Measurements from ENCODE around the gene MIER2.
"Not testable (repeated sequence)": the region's sequence is repeated elsewhere in the genome, so short reads cannot be mapped to it uniquely, and the experiment has no call there.

Gene MIER2, protein sequence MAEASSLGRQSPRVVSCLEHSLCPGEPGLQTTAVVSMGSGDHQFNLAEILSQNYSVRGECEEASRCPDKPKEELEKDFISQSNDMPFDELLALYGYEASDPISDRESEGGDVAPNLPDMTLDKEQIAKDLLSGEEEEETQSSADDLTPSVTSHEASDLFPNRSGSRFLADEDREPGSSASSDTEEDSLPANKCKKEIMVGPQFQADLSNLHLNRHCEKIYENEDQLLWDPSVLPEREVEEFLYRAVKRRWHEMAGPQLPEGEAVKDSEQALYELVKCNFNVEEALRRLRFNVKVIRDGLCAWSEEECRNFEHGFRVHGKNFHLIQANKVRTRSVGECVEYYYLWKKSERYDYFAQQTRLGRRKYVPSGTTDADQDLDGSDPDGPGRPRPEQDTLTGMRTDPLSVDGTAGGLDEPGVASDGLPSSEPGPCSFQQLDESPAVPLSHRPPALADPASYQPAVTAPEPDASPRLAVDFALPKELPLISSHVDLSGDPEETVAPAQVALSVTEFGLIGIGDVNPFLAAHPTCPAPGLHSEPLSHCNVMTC

DNA sequence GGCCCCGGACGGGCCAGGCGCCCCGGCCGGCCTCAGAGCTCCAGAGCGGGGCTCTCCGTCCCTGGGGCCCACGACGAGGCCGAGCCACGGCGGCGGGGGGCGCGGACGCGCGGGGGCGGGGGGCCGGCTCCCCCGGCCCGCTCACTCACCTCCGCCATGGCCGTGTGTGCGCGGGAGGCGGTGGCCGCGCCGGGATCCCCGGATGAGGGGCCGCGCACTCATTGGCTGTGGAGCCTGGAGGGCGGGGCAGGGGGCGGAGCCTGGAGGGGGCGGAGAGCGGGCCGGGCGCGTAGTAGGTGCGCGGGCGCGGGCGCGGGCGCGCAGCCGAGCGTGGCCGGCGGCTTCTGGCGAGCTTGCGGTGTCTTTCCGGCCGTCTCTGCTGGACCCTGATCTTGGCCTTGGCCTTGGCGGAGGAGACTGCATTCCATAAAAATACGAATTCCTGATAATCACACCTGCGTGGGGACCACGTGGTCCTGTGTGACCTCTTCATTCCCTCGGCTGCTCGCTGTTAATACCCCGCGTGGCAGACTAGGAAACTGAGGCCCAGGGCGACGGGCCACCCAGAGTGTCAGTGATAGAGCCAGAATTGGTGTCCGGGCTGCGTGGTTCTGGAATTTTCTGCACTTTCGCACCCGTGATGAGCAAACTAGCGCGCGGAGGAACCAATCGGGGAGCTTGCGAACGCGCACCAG lies at the start of gene MIER2:
Gene MIER2 (minus strand): TSS at position 172 of the 695 bp plus-strand sequence. CDS start 14 bp downstream, at position 158.
- DNase-seq = peak; percentile 75

DNA sequence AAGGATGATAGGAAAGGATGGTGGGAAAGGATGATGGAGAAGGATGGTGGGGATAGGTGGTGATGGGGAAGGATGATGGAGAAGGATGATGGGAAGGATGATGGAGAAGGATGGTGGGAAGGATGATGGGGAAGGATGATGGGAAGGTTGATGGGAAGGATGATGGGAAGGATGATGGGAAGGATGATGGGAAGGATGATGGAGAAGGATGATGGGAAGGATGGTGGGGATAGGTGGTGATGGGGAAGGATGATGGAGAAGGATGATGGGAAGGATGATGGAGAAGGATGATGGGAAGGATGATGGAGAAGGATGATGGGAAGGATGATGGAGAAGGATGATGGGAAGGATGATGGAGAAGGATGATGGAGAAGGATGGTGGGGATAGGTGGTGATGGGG lies 49.0 kb upstream of the MIER2 start:
- not testable (repeated sequence) for DNase-seq

DNA sequence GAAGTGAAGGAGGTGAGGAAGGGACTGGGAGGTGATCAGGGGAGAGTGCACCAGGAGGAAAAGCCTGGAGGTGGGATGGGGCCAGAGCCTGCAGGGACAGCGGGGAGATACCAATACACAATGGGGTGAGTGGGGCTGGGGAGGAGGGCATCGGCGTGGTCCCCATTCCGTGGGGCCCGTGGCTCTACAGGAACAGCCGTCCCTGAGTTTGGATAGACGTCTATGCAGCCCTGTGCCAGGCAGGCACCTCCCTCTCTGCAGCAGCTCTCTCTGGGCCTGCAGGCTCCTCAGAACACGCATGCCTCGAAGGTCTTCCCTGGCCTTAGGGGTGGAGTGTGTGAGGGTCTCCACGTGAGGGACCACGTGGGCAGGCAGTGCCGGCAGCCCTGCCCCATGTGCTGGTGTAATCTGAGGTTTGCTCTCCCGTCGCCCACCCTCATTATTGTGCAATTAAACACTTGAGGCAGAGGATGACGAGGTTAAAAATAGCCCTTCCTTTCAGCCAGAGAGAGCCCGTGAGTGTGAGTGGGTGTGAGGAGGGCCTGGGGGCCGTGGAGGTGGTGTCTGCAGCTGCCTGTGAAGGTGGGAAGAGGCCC lies 47.9 kb upstream of the MIER2 start:
- no peak for DNase-seq

DNA sequence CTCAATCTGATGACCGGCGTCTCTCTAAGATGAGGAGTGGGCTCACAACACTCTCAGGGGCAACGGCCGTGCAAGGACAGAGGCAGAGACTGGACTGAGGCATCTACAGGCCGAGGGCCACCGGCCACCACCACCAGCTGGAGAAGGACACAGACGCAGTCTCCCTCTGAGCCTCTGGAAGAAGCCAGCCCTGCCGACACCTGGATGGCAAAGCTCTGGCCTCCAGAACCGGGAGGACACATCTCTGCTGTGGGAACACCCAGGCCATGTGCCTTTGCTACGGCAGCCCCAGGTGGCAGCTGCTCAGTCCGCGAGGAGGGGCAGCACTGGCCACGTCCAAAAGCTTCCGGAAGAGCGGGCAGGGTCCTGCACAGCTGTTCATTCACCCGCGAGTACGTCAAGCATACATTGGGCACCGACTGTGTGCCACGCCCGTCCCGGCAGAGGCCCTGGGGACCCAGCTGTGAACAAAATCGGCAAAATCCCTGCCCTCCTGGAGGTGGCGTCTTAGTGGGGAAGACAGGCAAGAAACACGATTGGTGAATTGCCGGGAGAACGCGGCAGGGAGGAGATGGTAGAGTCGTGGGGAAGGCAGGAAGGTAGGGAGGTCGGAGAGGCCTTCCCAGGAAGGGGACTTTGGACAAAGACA lies 47.3 kb upstream of the MIER2 start:
- no peak for DNase-seq

DNA sequence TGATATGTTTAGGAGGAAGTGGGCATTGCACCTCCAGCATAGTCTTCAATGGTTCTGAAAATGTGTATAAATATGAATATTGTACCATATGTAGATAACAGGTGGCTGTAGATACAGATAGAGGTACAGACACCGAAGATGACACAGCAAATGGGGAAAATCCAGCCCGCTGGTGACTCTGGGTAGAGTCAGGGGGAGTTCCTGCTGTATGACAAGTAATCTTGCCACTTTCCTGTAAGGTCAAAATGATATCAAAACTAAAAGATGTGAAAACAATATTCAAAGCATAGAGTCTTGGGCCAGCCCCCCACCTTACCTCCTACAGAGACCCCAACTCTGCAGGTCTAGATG lies 46.6 kb upstream of the MIER2 start:
- DNase-seq = no peak

DNA sequence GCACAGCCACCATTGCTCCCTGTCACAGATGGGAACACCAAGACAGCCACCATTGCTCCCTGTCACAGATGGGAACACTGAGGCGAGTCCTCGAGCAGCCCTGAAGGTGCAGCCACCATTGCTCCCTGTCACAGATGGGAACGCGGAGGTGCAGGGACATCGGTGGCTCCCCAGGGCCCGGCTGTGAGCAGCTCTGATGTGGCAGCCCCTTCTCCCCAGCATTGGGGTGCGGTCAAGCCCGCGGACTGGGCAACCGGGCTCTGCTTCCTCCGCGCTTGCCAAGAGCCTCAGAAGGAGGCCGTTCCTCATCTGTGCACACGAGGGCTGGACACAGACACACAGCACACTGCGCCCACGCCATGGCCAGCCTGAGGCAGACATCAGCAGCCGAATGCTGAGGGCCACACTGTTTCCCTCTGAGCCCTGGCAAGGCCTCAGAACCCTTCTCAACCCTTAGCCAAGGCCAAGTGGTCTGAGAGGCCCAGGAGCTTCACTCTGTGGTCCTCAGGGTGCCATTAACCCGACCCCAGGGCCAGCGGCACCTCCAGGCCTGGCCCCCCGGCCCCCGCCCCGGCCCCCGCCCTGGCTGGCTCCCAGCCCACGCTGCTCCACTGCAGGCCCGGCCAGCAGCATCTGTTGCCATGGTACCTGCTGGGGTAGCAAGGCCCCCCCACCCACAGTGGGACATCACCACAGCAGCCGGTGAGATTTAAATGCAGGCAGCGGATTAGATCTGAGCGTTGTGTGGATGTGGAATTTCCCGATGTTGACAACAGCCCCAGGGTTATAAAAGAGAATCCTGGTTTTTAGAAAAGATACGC lies 46.0 kb upstream of the MIER2 start:
- DNase-seq = no peak

DNA sequence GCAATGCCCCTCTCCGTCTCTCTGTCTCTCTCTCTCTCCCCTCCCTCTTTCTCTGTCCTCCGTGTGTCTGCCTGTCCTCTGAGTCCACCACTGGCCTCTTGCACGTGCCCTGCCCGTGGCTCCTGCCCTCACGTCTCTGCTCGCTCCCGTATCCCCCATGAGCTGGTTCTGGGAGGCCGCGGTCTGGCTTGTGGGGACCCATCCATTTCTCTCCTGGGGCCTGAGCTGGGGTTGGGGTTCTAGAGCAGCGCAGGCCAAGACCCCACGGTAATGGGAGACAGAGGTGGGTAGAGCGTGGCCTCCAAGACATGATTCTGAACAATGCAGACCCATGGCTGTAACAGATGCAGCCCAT lies 45.3 kb upstream of the MIER2 start:
- no peak for DNase-seq

DNA sequence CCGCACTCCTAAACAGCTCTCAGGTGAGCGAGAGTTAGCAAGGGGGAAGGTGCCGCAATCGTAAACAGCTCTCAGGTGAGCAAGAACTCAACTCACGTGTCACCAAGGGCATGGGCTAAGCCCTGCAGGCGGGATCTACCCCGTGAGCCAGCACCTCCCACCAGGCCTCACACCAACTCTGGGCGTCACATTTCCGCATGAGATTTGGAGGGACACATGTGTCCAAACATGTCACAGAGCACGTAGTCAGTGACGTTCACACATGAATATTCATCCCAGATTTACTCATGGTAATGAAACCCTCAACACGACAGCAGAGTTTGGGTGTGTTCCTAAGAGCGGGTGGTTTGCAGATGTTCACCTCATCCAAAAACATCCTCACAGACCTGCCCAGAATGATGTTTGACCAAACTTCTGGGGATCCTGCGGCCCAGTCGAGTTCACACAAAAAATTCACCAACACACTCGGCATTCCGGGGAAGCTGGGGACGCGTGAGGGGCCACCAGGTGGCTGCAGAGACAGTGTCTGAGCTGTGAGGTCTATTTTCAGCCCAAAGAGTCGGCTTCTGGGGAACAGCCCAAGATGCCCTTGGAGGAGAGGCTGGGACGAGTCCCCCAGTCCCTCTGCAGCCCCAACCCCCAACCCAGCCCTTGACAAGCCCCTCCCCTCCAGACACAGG lies 44.8 kb upstream of the MIER2 start:
- no peak for DNase-seq

DNA sequence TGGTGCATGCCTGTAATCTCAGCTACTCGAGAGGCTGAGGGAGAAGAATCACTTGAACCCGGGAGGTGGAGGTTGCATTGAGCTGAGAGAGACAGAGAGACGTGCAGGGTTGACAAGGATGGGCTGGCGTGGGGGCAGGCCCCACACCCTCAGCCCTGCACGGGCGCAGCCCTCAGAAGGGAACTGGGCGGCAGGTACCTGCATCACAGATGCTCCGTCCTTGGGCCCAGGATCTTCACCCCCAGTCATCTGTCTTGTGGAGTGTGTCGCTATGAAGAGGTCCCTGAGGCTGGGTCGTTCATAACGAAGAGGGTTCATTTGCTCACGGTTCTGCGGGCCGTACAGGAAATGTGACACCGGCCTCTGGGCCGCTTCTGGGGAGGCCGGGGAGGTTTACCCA lies 44.1 kb upstream of the MIER2 start:
- DNase-seq = no peak

DNA sequence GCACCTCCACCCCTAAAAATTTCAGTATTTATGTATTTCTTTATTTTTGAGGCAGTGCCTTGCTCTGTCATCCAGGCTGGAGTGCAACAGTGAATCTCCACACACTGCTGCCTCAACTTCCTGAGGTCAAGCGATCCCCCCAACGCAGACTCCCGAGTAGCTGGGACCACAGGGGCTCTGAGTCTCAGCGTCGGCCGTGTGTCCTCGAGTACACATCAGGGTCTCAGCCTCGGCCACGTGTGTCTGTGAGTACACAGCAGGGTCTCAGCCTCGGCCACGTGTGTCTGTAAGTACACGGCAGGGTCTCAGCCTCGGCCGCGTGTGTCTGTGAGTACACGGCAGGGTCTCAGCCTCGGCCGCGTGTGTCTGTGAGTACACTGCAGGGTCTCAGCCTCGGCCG lies 43.2 kb upstream of the MIER2 start:
- no peak for DNase-seq

DNA sequence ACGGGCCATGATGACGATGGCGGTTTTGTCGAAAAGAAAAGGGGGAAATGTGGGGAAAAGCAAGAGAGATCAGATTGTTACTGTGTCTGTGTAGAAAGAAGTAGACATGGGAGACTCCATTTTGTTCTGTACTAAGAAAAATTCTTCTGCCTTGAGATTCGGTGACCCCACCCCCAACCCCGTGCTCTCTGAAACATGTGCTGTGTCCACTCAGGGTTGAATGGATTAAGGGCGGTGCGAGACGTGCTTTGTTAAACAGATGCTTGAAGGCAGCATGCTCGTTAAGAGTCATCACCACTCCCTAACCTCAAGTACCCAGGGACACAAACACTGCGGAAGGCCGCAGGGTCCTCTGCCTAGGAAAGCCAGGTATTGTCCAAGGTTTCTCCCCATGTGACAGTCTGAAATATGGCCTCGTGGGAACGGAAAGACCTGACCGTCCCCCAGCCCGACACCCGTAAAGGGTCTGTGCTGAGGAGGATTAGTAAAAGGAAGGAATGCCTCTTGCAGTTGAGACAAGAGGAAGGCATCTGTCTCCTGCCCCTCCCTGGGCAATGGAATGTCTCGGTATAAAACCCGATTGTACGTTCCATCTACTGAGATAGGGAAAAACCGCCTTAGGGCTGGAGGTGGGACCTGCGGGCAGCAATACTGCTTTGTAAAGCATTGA lies 42.2 kb upstream of the MIER2 start:
- not testable (repeated sequence) for DNase-seq

DNA sequence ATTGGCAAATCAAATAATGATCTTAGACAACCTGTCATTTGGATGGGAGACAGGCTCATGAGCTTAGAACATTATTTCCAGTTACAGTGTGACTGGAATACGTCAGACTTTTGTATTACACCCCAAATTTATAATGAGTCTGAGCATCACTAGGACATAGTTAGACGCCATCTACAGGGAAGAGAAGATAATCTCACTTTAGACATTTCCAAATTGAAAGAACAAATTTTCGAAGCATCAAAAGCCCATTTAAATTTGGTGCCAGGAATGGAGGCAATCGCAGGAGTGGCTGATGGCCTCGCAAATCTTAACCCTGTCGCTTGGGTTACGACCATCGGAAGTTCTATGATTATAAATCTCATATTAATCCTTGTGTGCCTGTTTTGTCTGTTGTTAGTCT lies 41.6 kb upstream of the MIER2 start:
- DNase-seq = not testable (repeated sequence)

DNA sequence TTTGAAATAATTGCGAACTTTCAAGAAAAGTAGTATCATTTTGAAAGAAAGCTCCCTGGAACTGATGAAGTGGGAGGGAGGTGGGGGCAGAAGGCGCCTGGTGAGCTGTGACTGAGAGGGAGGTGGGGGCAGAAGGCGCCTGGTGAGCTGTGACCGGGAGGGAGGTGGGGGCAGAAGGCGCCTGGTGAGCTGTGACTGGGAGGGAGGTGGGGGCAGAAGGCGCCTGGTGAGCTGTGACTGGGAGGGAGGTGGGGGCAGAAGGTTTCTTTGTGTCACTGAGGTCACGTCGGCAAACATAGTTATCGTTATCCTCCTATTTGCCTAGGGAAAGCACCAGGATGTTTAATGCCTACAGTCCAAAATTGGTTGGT lies 40.2 kb upstream of the MIER2 start:
- DNase-seq = no peak

DNA sequence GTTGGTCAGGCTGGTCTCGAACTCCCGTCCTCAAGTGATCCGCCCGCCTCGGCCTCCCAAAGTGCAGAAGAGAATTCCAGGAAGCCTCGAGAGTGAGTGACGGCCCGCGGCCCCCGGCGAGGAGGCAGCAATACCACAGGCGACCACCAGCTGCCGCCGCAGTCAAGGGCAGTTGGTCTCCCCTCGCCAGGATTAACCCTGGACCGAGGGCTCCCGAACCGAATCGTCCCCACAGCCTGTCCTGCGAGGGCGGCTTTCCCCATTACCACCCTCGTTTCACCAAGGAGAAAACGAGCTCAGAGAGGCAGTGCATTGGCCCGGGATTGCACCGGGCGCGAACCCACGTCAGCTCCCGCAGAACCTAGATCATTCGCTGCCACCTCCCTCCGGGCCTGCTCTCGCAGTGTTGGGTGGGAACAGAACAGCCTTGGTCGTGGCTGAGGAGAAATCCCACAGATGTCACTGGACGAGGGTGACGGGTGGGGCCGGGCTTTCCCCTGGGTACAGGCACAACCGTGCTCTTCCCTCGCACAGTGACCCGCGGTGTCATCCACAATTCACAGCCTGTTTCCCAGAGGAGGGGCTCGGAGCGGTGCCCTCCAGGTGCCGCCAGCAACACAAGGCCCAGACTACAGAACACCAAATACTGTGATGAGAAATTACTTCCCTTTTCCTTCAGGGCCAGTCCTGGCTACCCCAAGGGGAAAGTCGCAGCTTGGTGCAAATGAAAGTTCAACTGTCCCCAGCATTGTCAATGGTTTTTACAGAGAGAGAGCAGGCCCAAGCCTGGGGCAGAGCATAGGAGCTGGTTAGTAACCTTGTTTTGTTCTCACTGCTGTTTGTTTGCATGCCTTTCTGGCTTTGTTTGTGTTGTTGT lies 39.6 kb upstream of the MIER2 start:
- no peak for DNase-seq

DNA sequence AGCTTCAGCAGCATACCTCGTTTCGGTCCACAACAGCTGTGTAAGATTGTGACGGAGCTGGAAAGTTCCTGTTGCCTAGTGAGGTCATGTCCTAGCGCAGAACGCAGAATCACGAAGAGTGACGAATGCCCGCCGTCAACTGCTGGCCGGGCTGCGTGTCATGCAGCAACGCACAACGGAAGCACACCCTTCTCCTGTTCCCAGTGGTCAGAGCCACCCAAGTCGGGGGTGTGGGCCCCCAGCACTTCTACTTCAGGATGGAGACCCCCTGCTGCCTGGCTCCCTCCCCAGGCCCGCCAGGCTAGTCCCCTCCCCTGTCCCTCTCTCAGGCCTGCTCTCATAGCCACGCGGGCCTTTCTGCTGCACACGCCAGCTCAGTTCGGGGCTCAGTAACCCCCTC lies 38.4 kb upstream of the MIER2 start:
- DNase-seq = no peak

DNA sequence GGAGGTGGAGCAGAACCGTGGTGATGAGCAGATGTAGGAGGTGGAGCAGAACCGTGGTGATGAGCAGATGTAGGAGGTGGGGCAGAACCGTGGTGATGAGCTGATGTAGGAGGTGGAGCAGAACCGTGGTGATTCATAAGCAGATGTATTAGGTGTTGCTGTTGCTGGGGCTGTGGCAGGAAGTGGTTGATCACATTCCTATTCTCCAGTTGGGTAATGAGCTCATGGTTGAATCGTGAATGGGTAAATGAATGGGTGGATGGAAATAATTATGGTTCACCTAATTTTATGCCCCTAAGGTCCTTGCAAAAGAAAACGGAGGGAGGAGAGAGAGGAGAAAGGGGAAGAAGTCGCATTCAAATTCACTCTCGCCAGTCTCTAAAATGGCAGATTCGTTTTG lies 38.0 kb upstream of the MIER2 start:
- DNase-seq = not testable (repeated sequence)

DNA sequence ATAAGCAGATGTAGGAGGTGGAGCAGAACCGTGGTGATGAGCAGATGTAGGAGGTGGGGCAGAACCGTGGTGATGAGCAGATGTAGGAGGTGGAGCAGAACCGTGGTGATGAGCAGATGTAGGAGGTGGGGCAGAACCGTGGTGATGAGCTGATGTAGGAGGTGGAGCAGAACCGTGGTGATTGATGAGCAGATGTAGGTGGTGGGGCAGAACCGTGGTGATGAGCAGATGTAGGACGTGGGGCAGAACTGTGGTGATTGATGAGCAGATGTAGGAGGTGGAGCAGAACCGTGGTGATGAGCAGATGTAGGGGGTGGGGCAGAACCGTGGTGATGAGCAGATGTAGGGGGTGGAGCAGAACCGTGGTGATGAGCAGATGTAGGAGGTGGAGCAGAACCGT lies 37.3 kb upstream of the MIER2 start:
- not testable (repeated sequence) for DNase-seq

DNA sequence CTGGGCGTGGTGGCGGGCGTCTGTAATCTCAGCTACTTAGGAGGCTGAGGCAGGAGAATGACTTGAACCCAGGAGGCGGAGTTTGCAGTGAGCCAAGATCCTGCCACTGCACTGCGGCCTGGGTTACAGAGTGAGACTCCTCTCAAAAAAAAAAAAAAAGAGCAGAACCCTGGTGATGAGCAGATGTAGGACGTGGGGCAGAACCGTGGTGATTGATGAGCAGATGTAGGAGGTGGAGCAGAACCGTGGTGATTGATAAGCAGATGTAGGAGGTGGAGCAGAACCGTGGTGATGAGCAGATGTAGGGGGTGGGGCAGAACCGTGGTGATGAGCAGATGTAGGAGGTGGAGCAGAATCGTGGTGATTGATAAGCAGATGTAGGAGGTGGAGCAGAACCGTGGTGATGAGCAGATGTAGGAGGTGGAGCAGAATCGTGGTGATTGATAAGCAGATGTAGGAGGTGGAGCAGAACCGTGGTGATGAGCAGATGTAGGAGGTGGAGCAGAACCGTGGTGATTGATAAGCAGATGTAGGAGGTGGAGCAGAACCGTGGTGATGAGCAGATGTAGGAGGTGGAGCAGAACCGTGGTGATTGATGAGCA lies 36.1 kb upstream of the MIER2 start:
- DNase-seq = not testable (repeated sequence)

DNA sequence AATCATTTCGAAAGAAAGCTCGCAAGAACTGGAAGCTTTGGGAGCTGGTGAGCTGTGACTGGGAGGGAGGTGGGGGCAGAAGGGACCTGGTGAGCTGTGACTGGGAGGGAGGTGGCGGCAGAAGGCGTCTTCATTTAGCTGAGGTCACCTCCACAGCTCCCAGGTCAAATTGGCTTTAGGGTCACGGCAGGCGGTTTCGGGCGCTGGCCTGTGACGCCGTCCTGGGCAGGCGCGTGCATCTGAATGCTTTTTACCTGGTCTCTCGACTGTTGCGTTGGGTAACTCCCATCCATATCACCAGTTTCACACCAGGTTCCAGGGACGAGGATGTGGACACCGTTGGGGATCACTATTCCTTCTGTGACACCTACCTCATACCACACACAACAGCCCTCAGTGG lies 35.2 kb upstream of the MIER2 start:
- DNase-seq = no peak

DNA sequence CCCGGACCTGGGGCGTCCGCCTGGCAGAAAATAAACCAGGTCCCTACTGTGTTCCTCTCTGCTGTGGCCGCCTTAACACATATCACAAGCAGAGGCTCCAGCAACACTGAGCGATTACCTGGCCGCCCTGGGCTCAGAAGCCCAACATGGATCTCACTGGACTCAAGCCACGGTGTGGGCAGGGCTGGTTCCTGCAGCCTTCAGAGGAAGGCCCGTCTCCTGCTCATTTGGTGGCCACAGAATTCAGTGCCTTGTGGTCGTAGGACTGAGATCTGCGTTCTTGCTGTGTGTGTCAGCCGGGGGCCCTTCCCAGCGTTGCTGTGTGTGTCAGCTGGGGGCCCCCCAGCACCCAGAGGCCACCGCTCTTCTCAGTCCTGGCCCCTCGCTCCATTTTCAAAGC lies 34.1 kb upstream of the MIER2 start:
- DNase-seq = no peak
